HG02973 (cell line): ENCODE data around the gene HABP4.

Source experiments
- ATAC-seq: cut with Tn5 transposase; IDR thresholded peaks from one replicate; pipeline ENCODE4 v1.9.1; 2021; ENCODE audit warnings: moderate library complexity; ENCODE audit not compliant: unreplicated experiment

Gene HABP4

DNA sequence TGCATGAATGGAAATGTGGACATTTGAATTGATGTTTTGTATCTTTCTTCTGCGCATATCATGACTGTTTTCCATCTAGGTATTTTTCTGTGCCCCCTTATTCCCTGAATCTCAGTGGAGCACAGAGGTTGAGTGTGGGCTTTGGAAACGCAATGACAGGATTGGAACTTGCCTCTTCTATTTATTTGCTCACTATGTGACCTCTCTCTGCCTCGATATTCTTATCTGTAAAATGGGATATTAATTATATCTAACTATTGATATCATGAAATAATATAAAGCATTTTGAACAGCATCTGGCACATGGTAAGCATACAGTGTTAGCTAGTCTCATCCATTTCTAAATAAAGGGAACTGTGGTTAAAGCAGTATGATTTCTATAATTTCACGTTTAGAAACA is 26.0 kb downstream of the HABP4 start:
- ATAC-seq = no peak

DNA sequence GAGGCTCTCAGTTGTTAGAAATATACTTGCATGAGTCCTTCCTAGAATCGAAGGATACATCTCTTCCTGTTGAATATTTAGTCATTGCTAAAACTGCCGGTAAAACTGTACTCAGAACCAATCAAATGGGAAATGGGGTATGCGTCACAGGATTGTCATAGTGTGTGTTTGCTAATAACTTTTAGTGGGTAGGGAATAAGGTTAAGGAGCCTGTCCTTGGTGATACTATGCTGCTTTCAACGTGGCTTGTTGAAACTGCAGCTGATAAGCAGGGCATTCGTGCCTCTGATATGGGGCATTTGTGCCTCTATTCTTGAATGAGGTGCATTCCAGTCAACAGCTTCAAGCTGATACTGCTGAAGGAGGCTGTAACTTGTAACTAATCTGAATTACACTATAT is 26.6 kb downstream of the HABP4 start:
- no peak for ATAC-seq

DNA sequence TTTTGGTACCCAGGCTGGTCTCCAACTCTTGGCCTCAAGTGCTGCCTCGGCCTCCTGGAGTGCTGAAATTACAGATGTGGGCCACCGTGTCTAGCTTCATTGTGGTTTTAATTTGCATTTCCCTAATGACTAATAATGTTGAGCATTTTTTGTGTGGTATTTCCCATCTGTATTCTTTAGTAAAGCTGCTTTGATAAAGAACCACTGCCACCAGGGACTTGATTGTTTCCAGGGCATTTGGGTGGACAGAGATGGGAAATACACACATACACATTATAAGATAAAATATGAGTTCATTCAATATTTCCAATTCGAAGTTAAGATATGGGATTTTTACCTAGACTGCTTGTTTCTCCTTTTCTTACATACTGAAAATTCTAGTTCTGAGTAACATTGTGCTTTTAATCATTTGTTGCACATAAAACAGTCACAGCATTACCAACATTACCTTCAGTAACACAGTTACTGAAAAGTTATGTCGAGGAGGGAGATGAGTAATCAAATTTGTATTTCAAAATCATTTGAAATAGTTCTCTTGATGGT is 28.9 kb downstream of the HABP4 start:
- peak; percentile 69 for ATAC-seq

DNA sequence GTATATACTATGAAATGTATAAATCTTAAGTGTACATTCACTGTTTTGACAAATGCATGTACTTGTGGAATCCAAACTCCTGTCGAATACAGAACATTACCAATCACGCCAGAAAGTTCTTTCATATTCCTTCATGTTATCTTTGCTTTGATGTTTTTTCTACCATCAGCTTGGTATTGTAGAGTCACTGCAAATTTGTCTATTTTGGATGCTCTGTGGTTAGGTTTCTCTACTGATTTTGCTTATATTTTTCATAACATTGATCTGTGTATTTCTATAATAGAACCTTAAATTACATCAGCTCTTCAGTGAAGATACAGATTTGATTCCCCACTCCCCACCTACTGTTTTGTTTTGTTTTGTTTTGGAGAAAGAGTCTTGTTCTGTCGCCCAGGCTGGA is 30.8 kb downstream of the HABP4 start:
- no peak for ATAC-seq

DNA sequence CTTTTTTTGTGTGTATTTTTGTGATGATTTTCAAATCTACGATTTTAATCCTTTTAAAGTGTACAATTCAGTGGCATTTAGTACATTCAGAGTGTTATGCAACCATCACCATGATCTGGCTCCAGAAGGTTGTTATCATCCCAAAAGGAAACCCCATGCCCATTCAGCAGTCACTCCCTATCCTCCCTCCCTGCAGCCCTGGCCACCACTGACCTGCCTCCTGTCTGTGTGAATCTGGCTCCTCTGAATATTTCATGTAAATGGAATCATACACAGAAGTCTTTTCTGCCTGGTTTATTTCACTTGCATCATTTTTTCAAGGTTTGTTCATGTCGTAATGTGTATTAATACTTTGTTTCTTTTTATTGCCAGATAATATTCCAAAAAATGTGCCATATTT is 32.5 kb downstream of the HABP4 start:
- no peak for ATAC-seq

DNA sequence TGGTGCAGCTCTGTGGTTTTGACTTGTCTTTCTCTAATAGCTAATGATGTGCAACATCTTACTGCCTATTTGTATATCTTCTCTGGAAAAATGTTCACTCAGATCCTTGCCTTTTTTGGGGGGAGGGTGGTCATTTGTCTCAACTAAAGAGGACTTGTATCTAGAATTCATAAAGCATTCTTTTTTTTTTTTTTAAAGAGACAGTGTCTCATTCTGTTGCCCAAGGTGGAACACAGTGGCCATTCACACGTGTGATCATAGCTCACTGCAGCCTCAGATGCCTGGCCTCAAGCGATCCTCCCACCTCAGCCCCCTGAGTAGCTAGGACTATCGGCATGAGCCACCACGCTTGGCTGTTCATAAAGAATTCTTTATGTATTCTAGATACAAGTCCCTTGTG is 33.2 kb downstream of the HABP4 start:
- no peak for ATAC-seq

DNA sequence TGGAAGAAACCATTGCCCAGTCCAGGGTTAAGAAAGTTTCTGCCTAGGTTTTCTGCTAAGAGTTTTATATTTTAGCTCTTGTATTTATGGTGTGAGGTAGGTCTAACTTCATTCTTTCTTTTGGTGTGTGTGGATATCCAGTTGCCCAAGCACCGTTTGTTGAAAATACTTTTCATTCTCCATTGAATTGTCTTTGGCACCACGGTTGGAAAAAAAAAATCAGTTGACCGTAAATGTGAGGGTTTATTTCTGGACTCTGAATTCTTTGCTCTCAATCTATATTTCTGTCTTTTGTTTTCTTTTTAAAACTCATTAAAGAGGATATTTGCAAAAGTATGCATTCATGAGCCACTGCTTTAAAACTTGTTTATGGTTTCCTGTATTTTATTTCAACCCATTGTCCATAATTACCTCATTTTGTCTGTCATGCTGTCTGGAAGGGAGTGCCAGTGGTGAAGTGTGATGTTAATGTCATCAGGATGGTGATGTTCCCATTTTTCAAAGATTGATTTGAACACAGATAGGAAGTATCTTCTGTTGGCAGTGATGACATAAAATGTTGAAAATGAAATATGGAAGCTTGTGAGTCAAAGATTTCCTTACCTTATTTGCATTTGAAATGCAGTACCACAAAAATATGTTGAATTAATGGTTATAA is 33.9 kb downstream of the HABP4 start:
- ATAC-seq = no peak

DNA sequence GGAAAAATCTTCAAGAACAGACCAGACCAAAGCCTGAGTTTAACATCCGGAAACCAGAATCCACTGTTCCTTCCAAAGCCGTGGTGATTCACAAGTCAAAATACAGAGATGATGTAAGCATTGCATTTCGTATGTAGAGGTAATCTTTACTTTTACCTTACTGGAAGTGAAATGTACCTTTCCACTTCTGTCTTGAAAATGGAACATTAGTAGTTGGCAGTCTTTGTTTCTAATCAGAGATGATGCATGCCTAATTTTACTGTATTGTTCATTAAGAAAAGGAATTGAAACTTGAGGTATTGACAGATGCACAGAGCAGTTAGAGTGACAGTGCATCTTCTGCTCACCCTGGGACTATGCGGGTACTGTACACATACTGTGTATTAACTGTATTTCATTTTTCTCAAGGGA is 34.6 kb downstream of the HABP4 start:
- ATAC-seq = peak; percentile 86

DNA sequence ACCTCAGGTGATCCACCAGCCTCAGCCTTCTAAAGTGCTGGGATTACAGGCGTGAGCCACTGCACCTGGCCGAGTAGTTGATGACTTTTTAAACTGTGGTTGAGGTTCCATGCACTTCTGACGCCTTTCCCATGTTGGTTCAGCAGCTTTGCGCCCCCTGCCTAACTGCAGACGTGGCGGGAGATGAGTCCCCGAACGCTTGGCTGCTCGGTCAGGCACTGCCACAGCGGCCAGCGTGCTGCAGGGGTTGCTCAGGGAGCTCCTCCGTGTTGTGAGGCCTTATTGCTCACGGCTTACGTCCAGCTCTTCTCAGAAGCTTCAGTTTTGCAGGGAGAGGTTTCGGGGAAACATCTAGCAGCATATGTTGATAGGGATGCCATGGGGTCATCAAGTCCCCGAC is 35.3 kb downstream of the HABP4 start:
- ATAC-seq = no peak

DNA sequence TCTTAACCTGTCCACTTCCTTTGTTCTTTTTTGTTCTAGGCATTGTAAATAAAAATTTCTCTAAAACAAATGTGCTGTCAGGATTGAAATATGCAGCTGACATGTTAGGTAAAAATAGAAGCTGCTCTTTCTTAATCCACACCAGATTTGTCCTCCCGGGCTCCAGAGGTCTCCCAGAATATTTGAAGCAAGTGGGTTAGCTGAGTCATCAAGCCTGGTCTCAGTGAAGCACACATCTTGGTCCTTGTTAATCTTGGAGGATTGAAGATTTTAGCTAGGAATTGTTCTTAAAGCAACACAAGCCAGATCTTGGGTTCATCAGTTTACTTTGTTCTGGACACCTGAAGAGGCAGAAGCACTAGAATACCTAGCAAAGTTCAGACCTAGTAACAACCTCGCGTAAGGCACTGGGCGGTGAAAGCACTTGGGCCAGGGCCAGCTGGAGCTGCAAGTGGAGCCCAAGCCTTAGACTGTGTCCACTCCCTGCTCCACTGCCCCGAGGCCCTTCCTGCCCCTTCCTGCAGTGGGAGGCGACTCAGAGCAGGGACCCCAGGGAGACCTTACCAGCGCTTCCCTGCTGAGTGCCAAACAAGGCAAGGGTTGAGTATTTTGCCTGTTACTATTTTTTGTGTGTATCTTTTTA is 36.5 kb downstream of the HABP4 start:
- ATAC-seq = no peak

DNA sequence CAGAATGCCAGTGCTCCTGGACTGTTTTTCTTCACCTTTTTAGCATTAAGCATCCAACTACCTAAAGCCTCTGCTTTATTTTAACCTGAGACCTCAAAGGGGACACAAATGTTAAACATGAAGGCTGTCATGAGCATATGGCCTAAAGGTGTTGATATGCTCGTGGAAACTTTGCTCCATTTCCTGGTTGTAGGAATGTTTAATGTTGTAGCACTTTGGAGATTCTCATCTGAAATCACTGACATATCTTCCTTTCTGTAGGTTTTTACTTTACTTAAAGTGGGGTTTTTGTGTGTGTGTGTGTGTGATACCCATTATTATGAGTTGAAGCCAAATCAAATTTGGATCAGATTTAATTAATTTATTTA is 37.0 kb downstream of the HABP4 start:
- no peak for ATAC-seq

DNA sequence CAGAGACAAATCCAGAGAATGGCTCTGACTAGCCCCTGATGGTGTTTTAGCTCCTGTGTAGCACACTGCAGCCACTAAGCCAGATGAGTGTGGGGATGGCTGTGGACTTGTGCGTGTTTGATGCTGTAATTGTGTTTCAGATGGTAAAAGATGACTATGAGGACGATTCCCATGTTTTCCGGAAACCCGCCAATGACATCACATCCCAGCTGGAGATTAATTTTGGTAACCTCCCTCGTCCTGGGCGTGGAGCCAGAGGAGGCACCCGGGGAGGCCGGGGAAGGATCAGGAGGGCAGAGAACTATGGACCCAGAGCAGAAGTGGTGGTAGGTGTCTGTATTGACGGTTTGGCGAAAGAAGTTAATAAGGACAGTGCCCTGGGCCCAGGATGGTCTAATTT is 38.0 kb downstream of the HABP4 start:
- ATAC-seq = no peak

DNA sequence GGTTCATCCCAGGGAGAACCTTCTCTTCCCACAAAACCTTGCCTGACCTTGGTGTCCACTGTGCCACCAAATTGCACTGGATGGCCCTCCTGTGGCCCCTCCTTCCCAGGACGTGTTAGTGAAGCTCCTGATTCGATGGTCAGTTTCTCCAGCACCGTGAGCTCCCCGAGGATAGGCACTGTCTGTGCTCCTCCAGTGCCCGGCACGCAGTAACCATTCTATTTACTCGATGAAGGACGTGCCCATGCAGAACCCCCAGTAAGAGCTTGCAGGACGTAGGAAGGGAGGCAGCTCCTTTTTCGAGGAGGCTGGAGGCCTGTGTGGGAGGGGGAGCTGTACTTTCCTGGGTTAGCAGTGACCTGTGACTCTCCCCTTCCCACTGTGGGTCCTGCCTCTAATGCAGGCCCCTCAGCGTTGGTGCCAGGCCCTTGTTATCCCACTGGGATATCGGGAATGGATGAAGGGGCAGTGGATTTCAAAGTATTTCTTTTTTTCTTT is 39.6 kb downstream of the HABP4 start:
- ATAC-seq = no peak

DNA sequence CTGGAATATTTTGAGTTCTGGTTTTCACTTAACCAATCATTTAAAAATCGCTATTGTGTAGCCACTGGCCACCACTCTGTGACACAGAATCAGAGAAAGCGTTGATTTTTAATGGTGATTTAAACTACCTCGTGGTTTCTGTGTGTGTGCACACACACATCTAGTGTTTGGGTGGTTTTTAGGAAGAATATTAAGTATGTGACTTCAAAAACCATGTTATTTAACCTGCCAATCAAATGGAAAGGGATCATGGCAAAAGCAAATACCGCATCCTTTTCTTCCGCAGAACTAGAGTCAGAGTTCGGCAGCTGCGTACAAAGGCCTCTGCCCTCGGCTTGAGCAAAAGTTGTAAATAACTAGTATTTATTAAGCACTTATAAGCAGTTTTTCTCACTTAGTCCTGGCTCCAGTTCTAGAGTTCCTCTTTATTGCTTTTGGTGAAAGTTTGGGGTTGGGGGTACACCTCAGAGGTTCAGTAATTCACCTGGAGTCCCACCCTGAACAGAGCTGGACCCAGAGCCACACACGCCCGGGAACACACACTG is 40.6 kb downstream of the HABP4 start:
- ATAC-seq = no peak

DNA sequence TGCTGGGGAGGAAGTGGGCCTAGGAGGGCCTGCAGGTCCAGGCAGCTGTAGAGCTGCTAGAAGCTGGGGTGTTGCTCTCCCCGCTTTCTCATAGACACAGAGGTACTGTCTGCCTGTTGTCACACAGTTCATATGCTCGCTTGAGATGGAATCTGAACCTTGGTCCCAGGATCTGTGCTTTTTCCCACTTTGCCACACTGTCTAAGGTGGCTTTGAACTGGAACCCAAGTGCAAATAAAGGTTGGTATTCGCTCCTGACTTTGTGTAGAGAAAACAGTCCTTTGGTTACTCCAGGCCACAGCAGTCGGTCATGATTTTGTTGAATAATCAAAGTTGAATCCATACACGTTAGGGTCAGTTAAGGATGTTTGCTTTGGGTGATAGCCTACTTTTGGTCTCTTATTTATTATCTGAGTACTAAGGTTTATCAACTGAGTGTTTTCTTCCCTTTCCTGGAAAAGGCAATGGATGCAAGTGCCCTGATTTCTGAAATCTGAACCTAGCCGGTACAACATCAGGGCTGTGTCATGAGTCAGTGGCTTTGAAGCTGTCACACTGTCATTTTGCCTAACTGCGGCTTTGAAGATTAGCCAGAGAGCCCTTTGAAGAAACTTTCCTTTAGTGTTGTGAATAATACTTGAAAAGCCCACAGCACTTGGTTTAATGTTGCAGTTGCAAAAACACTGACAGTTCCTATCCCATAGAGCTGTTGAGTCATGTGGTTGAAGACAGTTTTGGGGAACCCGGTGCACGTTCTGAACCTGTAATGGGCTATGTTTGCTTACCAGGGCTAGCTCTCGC is 41.3 kb downstream of the HABP4 start:
- ATAC-seq = no peak

DNA sequence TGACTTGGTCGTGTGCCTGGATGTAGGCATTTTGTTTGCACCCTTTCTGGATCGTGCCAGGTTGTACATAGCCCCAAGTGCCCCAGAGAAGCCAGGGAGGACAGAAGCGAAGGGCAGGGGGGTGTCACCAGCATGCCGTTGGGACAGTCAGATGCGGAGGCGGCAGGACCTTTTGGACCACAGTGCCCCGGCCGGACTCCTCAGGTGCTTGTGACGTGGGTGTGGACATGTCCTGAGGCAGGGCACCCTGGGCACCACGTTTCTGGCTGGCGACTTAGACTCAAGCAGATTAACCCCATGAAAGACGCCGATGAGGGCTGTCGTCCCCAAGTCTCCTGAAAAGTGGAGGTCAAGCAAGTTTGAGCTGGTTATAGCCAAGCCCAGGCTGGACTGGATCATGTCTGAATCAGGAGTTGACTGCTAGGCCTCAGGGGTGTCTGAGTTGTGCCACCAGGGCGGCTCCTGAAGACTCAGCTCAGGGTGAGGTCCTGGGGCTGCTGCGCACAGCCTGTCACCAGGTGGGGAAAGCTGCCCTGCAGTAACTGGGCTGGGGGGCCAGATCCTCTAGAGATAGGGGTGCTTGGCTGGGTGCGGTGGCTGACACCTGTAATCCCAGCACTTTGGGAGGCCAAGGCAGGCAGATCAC is 42.0 kb downstream of the HABP4 start:
- ATAC-seq = no peak

DNA sequence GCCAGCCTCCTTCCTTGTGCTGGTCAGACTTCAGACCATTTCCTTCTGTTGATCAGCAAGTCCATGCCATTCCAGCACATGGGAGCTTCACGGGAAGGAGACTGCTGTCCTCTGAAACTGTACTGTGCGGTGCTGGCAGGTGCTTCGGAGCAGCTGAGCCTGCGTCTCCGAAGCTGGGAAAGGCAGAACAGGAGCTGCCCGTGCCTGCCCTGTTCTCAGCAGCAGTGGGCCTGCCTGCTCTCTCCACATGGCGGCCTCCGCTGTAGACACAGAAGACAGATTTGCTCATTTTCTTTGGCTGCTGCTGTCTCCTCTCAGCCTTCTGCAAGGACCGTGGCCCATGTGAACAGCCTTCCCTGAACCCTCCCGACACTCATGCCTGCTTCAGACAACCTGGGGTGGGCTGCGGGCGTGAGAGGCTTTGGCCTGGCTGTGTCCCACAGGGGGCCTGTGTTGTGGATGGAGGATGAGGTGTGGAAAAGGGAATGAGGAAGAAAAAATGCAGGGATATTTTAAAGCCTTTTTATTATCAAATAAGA is 43.1 kb downstream of the HABP4 start:
- no peak for ATAC-seq

DNA sequence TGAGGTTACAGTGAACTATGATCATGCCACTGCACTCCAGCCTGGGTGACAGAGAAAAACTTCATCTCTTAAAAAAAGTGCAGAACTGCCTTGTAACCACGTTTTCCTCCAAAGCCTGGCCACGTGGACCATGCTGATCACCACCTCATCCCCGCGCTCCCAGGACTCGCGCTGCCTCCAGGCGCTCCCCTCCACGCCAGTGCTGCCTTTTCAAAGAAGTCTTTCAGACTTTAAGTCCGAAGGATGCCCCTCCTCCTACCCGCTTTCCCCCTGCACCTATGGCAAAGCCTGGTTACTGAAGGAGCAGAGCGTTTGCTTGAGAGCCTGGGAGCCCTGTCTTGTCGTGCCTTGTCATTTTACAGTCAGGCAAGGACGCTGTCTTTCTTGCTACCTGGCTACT is 43.8 kb downstream of the HABP4 start:
- no peak for ATAC-seq

DNA sequence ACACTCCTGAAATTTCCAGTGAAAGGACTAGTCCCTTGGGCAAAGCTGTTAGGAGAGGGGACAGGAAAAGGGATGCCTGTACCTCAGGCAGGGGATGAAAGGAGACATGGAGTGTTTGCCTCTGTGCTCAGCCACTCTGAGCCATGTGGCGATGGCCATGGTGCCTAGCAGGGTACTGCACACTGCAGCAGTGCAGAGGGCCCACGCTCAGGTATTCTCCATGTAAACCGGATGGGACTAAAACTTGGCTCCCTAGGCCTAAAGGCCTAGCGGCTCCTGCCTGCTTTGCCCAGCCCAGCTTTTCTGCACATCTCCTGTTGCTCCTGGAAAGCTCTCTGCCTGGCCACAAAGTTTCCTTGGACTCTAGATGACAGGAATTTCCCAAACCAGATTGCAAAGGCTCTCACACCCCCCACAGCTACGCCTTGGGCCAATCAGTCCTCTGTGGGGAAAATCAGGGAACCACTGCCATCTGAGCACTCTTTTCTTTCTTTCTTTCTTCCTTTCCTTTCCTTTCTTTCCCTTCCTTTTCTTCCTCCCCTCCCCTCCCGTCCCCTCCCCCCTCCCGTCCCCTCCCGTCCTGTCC is 44.3 kb downstream of the HABP4 start:
- no peak for ATAC-seq

DNA sequence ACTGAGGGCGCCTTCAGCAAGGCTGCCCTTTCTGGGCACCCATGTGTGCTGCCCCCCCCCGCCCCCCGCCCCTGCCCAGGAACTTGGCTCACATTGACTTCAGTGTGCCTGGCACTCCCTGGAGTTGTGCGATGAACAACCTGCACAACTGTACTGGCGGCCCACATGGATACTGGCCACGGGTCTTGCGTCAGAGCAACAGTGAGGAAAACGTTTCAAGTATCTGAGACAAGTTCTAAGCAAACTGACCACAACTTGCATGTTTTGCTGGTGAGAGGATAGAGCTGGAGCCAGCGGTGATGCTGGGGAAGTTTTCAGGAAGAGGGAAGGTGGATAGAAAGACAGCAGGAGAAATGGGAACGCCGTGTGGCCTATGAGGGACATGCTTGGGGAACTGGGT is 45.4 kb downstream of the HABP4 start:
- ATAC-seq = no peak
